Measurements from ENCODE around the gene ADAM8. TPM values are rescaled to one million over a fixed set of nuclear protein-coding genes. Genes with fewer than 3 reads are reported as not detected.
A peak's percentile ranks its signal among the peaks of the same experiment; 100 is the strongest.

The ADAM8 gene
- total RNA-seq, 1 experiment from 2014 or later, result 3.7 TPM

GRCh38 chr10:133260895-133261725 is 15.6 kb downstream of the ADAM8 start:
- no TSS peak for BruUV-seq (replicated peaks)
- ChIA-PET CTCF (no interaction called here), POLR2A (interaction anchor here (0.8 kb wide), 1 partner anchor 121 kb away, joined by 3 read pairs; no protein-coding TSS in a partner anchor)
- intact Hi-C loops (cut with micrococcal nuclease; ENCODE audit: unreplicated experiment), result no loop called here
- H3K36me3 ChIP-seq (ENCODE audit: control insufficient read depth, insufficient read depth, low read length), result no peaks in the 10 kb centered on the region
- H3K4me1 ChIP-seq (ENCODE audit: control insufficient read depth, insufficient read depth, low read length), result peaks cover 45% of the 10 kb centered on the region
- TF ChIP-seq POLR2AphosphoS5 (IDR thresholded peaks at IDR 0.05; ENCODE audit: low read depth, low read length) (0 out of 2 replicates have a peak, but pooled peaks have one; percentile 1), TCF7L2 (IDR thresholded peaks at IDR 0.05; ENCODE audit: low read depth, low read length) (no peak), SIN3A (IDR thresholded peaks at IDR 0.05; ENCODE audit: borderline replicate concordance, insufficient read depth, low read depth, low read length) (no peak)
- TF ChIP-seq, protein P1, sequence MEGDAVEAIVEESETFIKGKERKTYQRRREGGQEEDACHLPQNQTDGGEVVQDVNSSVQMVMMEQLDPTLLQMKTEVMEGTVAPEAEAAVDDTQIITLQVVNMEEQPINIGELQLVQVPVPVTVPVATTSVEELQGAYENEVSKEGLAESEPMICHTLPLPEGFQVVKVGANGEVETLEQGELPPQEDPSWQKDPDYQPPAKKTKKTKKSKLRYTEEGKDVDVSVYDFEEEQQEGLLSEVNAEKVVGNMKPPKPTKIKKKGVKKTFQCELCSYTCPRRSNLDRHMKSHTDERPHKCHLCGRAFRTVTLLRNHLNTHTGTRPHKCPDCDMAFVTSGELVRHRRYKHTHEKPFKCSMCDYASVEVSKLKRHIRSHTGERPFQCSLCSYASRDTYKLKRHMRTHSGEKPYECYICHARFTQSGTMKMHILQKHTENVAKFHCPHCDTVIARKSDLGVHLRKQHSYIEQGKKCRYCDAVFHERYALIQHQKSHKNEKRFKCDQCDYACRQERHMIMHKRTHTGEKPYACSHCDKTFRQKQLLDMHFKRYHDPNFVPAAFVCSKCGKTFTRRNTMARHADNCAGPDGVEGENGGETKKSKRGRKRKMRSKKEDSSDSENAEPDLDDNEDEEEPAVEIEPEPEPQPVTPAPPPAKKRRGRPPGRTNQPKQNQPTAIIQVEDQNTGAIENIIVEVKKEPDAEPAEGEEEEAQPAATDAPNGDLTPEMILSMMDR (IDR thresholded peaks at IDR 0.05), result no peak
- TF ChIP-seq, protein P2, sequence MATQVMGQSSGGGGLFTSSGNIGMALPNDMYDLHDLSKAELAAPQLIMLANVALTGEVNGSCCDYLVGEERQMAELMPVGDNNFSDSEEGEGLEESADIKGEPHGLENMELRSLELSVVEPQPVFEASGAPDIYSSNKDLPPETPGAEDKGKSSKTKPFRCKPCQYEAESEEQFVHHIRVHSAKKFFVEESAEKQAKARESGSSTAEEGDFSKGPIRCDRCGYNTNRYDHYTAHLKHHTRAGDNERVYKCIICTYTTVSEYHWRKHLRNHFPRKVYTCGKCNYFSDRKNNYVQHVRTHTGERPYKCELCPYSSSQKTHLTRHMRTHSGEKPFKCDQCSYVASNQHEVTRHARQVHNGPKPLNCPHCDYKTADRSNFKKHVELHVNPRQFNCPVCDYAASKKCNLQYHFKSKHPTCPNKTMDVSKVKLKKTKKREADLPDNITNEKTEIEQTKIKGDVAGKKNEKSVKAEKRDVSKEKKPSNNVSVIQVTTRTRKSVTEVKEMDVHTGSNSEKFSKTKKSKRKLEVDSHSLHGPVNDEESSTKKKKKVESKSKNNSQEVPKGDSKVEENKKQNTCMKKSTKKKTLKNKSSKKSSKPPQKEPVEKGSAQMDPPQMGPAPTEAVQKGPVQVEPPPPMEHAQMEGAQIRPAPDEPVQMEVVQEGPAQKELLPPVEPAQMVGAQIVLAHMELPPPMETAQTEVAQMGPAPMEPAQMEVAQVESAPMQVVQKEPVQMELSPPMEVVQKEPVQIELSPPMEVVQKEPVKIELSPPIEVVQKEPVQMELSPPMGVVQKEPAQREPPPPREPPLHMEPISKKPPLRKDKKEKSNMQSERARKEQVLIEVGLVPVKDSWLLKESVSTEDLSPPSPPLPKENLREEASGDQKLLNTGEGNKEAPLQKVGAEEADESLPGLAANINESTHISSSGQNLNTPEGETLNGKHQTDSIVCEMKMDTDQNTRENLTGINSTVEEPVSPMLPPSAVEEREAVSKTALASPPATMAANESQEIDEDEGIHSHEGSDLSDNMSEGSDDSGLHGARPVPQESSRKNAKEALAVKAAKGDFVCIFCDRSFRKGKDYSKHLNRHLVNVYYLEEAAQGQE (IDR thresholded peaks at IDR 0.05; ENCODE audit: insufficient read depth in 1 of 2, low read depth in 2 of 2, low read length in 1 of 2), result 0 out of 4 replicates have a peak, but pooled peaks of 1 of the 2 experiments have one; percentile 41
- in situ Hi-C loops (cut with HindIII; ENCODE audit: low pct_unique_long_range_greater_than_20kb, low sequenced_read_pairs), result no loop called here
- peak overlapping the region; percentile 56 to 58 for H3K4me3 ChIP-seq (ENCODE audit: low read depth in 2 of 2, low read length in 2 of 2)
- no peaks in the 10 kb centered on the region for H3K27me3 ChIP-seq (ENCODE audit: control insufficient read depth, insufficient read depth, low read length)
- ATAC-seq, result peak; percentile 55
- H3K9me3 ChIP-seq (ENCODE audit: control insufficient read depth, insufficient read depth, low read depth, low read length), result no peaks in the 10 kb centered on the region
- peak overlapping the region; percentile 85 for H3K27ac ChIP-seq (ENCODE audit: low read length)
- DNase-seq (ENCODE audit: low read depth, low spot score), result no peak

GRCh38 chr10:133259602-133259989 is 17.1 kb downstream of the ADAM8 start:
- DNase-seq (ENCODE audit: low read depth, low spot score) (no peak), ATAC-seq (peak; percentile 27)
- in situ Hi-C loops (cut with HindIII; ENCODE audit: low pct_unique_long_range_greater_than_20kb, low sequenced_read_pairs) (no loop called here), intact Hi-C loops (cut with micrococcal nuclease; ENCODE audit: unreplicated experiment) (no loop called here)
- H3K4me3 ChIP-seq (ENCODE audit: low read depth in 2 of 2, low read length in 2 of 2), result no peak overlapping the region
- ChIA-PET POLR2A (no interaction called here), CTCF (interaction anchor here (0.5 to 1.4 kb wide), 2 partner anchors 32 to 116 kb away, joined by 4 read pairs; no protein-coding TSS in a partner anchor)
- H3K27ac ChIP-seq (ENCODE audit: low read length), result peak overlapping the region; percentile 4
- TF ChIP-seq, protein P2 (IDR thresholded peaks at IDR 0.05; ENCODE audit: insufficient read depth in 1 of 2, low read depth in 2 of 2, low read length in 1 of 2), result no peak
- TF ChIP-seq SIN3A (IDR thresholded peaks at IDR 0.05; ENCODE audit: borderline replicate concordance, insufficient read depth, low read depth, low read length), result no peak
- TF ChIP-seq, protein P1 (IDR thresholded peaks at IDR 0.05), result no peak
- no peak for TF ChIP-seq POLR2AphosphoS5 (IDR thresholded peaks at IDR 0.05; ENCODE audit: low read depth, low read length)
- no peak for TF ChIP-seq TCF7L2 (IDR thresholded peaks at IDR 0.05; ENCODE audit: low read depth, low read length)
- no peaks in the 10 kb centered on the region for H3K36me3 ChIP-seq (ENCODE audit: control insufficient read depth, insufficient read depth, low read length)
- BruUV-seq (replicated peaks), result no TSS peak
- no peaks in the 10 kb centered on the region for H3K27me3 ChIP-seq (ENCODE audit: control insufficient read depth, insufficient read depth, low read length)
- H3K9me3 ChIP-seq (ENCODE audit: control insufficient read depth, insufficient read depth, low read depth, low read length), result no peaks in the 10 kb centered on the region
- H3K4me1 ChIP-seq (ENCODE audit: control insufficient read depth, insufficient read depth, low read length), result peaks cover 45% of the 10 kb centered on the region
